OCI-LY1 (cell line): ENCODE measurements around the gene ZC3H13.

Experiments used
- EZH2 ChIP-seq: fragments of 200-600 bp; sonication (generic), shearing (Covaris generic); IDR thresholded peaks from 2 replicates; pipeline ENCODE4 v1.8.0; 2017; ENCODE audit warnings: borderline replicate concordance, mixed run types, mild to moderate bottlenecking, antibody characterized with exemption, low read length, moderate library complexity, mixed read lengths
- TF ChIP-seq, protein P1 (sequence below): fragments of 200-600 bp; sonication (generic), shearing (Covaris generic); IDR thresholded peaks from 2 replicates; pipeline ENCODE4 v1.5.1; 2017; ENCODE audit warnings: mild to moderate bottlenecking, antibody characterized with exemption, low read length, moderate library complexity, mixed read lengths

DNA sequence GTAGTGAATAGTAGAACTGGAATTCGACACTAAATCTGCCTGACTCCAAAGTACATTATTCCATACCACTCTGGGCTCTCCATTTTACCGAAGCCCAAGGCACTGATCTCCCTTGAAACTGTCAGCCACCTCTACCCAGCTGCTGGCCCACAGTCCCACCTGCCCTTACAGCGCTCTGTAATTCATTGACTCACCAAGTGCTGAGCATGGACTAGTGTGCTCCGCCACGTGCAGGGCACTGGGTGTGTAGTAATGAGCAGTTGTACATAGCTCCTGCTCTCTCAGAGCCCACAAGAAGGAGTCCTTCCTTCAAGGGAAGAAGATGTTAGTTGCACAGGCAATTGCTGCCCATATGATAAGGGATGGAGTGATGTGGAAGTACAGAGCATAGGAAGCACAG, 124.4 kb downstream of the ZC3H13 start:
- TF ChIP-seq, protein P1, sequence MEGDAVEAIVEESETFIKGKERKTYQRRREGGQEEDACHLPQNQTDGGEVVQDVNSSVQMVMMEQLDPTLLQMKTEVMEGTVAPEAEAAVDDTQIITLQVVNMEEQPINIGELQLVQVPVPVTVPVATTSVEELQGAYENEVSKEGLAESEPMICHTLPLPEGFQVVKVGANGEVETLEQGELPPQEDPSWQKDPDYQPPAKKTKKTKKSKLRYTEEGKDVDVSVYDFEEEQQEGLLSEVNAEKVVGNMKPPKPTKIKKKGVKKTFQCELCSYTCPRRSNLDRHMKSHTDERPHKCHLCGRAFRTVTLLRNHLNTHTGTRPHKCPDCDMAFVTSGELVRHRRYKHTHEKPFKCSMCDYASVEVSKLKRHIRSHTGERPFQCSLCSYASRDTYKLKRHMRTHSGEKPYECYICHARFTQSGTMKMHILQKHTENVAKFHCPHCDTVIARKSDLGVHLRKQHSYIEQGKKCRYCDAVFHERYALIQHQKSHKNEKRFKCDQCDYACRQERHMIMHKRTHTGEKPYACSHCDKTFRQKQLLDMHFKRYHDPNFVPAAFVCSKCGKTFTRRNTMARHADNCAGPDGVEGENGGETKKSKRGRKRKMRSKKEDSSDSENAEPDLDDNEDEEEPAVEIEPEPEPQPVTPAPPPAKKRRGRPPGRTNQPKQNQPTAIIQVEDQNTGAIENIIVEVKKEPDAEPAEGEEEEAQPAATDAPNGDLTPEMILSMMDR: no peak
- no peak for TF ChIP-seq EZH2
